Prostate gland (tissue), 2 donors: ENCODE results near the gene GADD45B. TPM values are rescaled to one million over a fixed set of nuclear protein-coding genes. Genes with fewer than 3 reads are reported as not detected.

Source experiments
- DNase-seq: peaks from one replicate; pipeline ENCODE4 v3.0.0-alpha.2; 2019; ENCODE audit warnings: low spot score
- H3K27ac ChIP-seq, 2 donors: fragments of 200-600 bp; sonication (generic); 2 replicates each; pipeline ENCODE4 v1.5.1; 2017 to 2019
- H3K27me3 ChIP-seq: fragments of 200-600 bp; sonication (generic); replicated peaks from 2 replicates; pipeline ENCODE4 v1.5.1; 2019; ENCODE audit not compliant: insufficient read depth
- H3K36me3 ChIP-seq, 2 donors: fragments of 200-600 bp; sonication (generic); 1 replicate in 1 of 2; 2 replicates in 1 of 2; pipeline versions ENCODE4 v1.5.1 to v1.8.1; 2017 to 2019
- H3K4me1 ChIP-seq: fragments of 200-600 bp; sonication (generic); replicated peaks from 2 replicates; pipeline ENCODE4 v1.5.1; 2019
- H3K4me3 ChIP-seq, 2 donors: fragments of 200-600 bp; sonication (generic); 2 replicates each; pipeline ENCODE4 v1.5.1; 2017 to 2019
- H3K9me3 ChIP-seq: fragments of 200-600 bp; sonication (generic); 2 replicates; pipeline ENCODE4 v1.5.1; 2017
- POLR2A ChIP-seq: fragments of 450-650 bp; IDR thresholded peaks from one replicate; pipeline ENCODE4 v1.6.1; 2016; ENCODE audit warnings: antibody characterized with exemption, mild to moderate bottlenecking
- POLR2AphosphoS5 ChIP-seq: sonication (generic); formaldehyde crosslinking; IDR thresholded peaks from one replicate; pipeline ENCODE4 v1.6.1; 2017; ENCODE audit warnings: antibody characterized with exemption
- WGBS: methylation state at CpG from one replicate; pipeline ENCODE4 v1.1.5; 2018; 5-methylcytosine and 5-hydroxymethylcytosine counted together
- intact Hi-C: fragments of 100-400 bp; cut with DNase I; formaldehyde crosslinking; loops from one replicate; pipeline ENCODE4 v1.14.2; 2022
- total RNA-seq, 2 donors: library from RNA; depleted of rRNA; stranded (reverse); fragments of >200 nt; gene quantifications; one replicate each; pipeline ENCODE4 v1.1.0, GENCODE V29; 2016
- TF ChIP-seq, protein P1 (sequence below), 4 experiments: fragments of 200-600 bp in 2 of 4; fragments of 450-650 bp in 2 of 4; sonication (generic) in 2 of 4; IDR thresholded peaks; 1 replicate in 3 of 4; 2 replicates in 1 of 4; pipeline ENCODE4 v1.5.1; 2016 to 2019; ENCODE audit warnings: antibody characterized with exemption in 4 of 4, mild to moderate bottlenecking in 2 of 4, moderate library complexity in 2 of 4

Gene GADD45B
- total RNA-seq, 2 donors from 2014 or later, result 90.7 to 94.6 TPM

DNA sequence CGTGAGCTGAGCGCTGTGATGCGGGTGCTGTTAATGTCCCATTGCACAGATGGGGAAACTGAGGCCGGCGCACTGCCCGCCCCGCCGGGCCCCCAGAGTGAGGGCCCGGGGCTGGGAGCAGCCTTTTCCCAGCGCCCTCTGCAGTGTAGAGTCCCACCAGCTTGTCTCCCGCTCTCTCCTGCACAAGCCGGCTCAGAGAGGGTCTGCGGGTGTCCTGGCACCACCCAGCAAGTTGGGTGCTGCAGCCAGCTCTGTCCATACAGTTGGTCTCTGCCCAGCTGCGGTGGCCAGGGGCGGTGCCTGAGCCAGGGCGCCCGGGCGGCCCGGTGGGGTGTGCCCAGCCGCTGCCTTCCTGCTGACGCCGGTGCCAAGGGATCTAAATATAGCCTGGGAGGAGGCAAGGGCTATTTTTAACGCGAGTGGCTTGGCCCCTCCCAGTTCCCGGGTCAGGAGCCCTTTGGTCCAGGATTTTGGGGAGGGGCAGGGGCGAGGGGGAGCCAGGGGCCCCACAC is 19.3 kb downstream of the GADD45B start:
- Histone ChIP-seq H3K27me3 (no peaks in the 10 kb centered on the region), H3K9me3 (no peaks in the 10 kb centered on the region), H3K4me3 (peak overlapping the region; percentile 43 to 46), H3K4me1 (peaks cover 19% of the 10 kb centered on the region), H3K27ac (peak overlapping the region; percentile 94 to 96), H3K36me3 (no peaks in the 10 kb centered on the region)
- intact Hi-C loops, result loop anchor here (5.0 kb wide), 1 partner anchor 47 kb away; no protein-coding TSS in a partner anchor
- TF ChIP-seq, protein P1, sequence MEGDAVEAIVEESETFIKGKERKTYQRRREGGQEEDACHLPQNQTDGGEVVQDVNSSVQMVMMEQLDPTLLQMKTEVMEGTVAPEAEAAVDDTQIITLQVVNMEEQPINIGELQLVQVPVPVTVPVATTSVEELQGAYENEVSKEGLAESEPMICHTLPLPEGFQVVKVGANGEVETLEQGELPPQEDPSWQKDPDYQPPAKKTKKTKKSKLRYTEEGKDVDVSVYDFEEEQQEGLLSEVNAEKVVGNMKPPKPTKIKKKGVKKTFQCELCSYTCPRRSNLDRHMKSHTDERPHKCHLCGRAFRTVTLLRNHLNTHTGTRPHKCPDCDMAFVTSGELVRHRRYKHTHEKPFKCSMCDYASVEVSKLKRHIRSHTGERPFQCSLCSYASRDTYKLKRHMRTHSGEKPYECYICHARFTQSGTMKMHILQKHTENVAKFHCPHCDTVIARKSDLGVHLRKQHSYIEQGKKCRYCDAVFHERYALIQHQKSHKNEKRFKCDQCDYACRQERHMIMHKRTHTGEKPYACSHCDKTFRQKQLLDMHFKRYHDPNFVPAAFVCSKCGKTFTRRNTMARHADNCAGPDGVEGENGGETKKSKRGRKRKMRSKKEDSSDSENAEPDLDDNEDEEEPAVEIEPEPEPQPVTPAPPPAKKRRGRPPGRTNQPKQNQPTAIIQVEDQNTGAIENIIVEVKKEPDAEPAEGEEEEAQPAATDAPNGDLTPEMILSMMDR (IDR thresholded peaks at IDR 0.05), result no peak
- peak; percentile 73 for TF ChIP-seq POLR2AphosphoS5
- under 1% methylated on average over 25 of the region's 26 CpGs for WGBS
- peak; percentile 87 for DNase-seq

DNA sequence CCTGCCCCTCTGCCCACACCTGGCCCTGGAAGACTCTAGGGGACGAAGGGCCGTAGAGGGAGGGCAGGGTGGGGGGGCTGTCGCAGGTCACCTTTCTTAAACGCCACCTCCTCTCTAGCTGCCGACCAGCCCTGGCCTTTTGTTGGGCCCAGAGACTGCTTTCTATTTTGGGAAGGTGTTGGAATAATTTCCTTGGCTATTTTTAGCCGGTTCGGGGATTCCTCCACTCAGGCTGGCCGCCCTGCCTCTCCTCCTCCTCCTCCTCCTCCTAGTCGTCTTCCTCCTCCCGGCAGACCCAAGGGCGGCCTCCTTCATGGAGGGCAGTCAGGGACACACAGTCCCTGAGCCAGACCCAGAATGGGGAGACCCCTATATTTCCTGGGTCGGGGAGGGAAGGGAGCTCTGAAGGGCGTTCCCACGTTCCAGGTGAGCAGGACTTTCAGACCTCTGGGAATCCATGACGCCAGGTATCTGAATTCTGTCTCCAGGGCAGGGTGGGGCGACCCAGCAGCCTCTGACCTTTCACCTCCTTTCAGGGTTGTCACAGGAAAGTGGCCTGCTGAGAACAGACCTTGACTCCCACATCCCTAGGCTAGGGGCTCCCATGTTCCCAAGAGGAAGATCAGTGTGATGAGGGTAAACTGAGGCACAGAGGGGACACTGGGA is 19.9 kb downstream of the GADD45B start:
- Histone ChIP-seq H3K9me3 (no peaks in the 10 kb centered on the region), H3K4me3 (peak overlapping the region; percentile 43 to 46), H3K36me3 (no peaks in the 10 kb centered on the region), H3K27ac (peak overlapping the region; percentile 94 to 96), H3K27me3 (no peaks in the 10 kb centered on the region), H3K4me1 (peaks cover 15% of the 10 kb centered on the region)
- 22% methylated on average over 16 of the region's 16 CpGs for WGBS
- no peak for DNase-seq
- TF ChIP-seq POLR2A (no peak), POLR2AphosphoS5 (no peak)
- TF ChIP-seq, protein P1 (IDR thresholded peaks at IDR 0.05), result no peak
- intact Hi-C loops, result loop anchor here (5.0 kb wide), 1 partner anchor 47 kb away; no protein-coding TSS in a partner anchor

- no peak for DNase-seq
- Histone ChIP-seq H3K27ac (peak overlapping the region in 1 of 2 donors; percentile 35), H3K4me1 (peaks cover 12% of the 10 kb centered on the region), H3K36me3 (no peaks in the 10 kb centered on the region), H3K4me3 (no peak overlapping the region), H3K27me3 (no peaks in the 10 kb centered on the region), H3K9me3 (no peaks in the 10 kb centered on the region)
- intact Hi-C loops, result loop anchor here (5.0 kb wide), 1 partner anchor 45 kb away; no protein-coding TSS in a partner anchor
- WGBS, result 93% methylated on average over 10 of the region's 10 CpGs
- TF ChIP-seq POLR2A (no peak), POLR2AphosphoS5 (no peak)
- TF ChIP-seq, protein P1 (IDR thresholded peaks at IDR 0.05), result no peak
Measured at GRCh38 chr19:2497186-2497585, 21.3 kb downstream of the GADD45B start.

DNA sequence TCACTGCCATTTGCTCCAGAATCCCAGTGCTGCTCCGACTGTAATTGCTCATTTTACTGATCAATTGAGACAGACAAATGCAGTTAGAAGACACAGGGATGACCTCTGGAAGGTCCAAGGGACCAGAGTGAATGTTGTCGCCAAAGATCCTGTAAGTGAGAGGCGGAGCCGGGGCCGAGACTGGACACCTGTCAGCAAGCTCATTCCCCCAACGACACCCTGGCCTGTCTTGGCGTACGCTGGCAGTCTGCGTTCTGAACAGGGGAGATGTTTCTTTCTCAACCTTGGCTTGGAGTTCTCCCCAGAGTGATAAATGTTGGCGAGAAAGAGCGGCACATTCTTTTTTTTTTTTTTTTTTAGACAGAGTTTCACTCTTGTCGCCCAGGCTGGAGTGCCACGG is 24.2 kb downstream of the GADD45B start:
- intact Hi-C loops, result no loop called here

More for the DNA sequence above, 24.2 kb downstream of the GADD45B start:
- H3K4me3 ChIP-seq, result no peak overlapping the region
- no peaks in the 10 kb centered on the region for H3K9me3 ChIP-seq
- H3K27ac ChIP-seq, result peak overlapping the region in 1 of 2 donors; percentile 23
- H3K36me3 ChIP-seq, result no peaks in the 10 kb centered on the region
- no peaks in the 10 kb centered on the region for H3K27me3 ChIP-seq
- DNase-seq, result no peak
- peaks cover 11% of the 10 kb centered on the region for H3K4me1 ChIP-seq
- 81% methylated on average over 13 of the region's 13 CpGs for WGBS
- TF ChIP-seq POLR2A (no peak), POLR2AphosphoS5 (no peak)
- TF ChIP-seq, protein P1 (IDR thresholded peaks at IDR 0.05), result no peak
